SH-SY5Y (cell line): ENCODE data around the gene QRFP.

Source experiments
- GATA2 ChIP-seq: IDR thresholded peaks from 2 replicates; pipeline ENCODE4 v1.6.1; 2011; ENCODE audit warnings: mild to moderate bottlenecking, low read depth, low read length
- GATA3 ChIP-seq: IDR thresholded peaks from 2 replicates; pipeline ENCODE4 v1.6.1; 2011; ENCODE audit warnings: low read depth, mild to moderate bottlenecking, low read length, moderate library complexity

Gene QRFP

DNA sequence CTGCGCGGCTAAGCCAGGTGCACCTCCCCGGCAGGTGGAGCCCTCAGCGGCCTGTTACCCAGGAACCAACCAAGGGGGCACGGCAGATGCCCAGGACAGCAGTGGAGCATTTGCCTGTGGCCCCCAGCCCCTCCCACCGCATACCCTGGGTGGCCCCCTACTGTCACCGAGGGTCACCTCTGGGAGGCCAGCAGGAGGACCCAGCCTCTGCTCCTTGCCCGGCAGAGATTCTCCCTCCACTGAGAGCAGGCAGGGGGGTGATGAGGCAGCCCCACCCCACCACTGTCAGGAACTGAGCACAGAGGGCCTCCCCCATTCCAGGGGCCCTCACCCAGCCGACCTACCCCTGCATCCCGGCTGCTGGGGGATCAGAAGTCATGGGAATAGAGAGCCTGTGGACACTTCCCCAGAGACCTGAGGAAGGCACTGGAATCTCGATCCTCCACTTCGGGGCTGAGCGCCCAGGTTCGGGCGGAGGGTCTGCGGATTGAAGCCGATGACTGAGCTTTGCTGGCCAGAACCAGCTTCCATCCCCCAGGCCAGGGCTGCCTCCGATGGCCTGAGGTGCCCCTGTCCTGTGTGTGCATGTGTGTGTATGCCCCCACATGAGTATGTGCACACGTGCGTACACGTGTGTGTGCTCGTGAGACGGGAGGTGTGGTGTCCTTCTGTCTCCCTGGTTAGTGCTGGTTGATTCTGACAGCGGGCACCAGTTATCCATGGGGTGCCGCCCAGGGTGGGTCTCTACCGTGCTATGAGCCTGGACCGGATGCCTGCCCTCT, at the start of gene QRFP:
QRFP (minus strand) TSS at position 580 of the 782 bp plus-strand sequence. CDS start 2,974 bp downstream, outside the sequence.
- no peak for TF ChIP-seq GATA2
- TF ChIP-seq GATA3 = no peak

DNA sequence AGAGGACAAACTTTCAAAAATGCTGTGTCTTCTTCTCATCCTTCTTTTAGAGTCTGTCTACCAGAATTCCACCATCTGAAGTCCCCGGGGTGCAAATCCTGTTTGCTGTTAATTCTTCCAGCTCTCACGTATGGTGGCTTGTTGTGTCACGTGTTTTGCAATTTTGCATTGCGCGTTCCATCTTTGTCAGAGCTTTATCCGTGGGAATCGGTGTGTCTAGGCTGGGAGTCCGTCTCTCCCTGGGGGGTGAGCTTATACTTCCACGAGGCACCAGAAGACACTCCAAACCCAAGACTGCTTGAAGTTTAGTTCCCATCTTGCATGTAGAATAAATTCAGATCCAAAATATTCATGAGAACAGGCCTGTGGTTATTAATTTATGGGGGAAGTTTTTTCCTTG, 48.6 kb upstream of the QRFP start:
- TF ChIP-seq GATA3 = no peak
- TF ChIP-seq GATA2 = no peak

GRCh38 chr9:130944510-130945058, 48.0 kb upstream of the QRFP start:
- TF ChIP-seq GATA3 = no peak

GRCh38 chr9:130943777-130944176, 47.2 kb upstream of the QRFP start:
- no peak for TF ChIP-seq GATA3
- no peak for TF ChIP-seq GATA2

- TF ChIP-seq GATA2 (no peak), GATA3 (no peak)
These were observed 46.6 kb upstream of the QRFP start for GRCh38 chr9:130943221-130943620.

GRCh38 chr9:130942679-130943078, 46.1 kb upstream of the QRFP start:
- no peak for TF ChIP-seq GATA3
- TF ChIP-seq GATA2 = no peak

GRCh38 chr9:130942084-130942483, 45.5 kb upstream of the QRFP start:
- TF ChIP-seq GATA2 (no peak), GATA3 (no peak)

GRCh38 chr9:130940693-130941576, 44.3 kb upstream of the QRFP start:
- TF ChIP-seq GATA3 = no peak
- TF ChIP-seq GATA2 = no peak

DNA sequence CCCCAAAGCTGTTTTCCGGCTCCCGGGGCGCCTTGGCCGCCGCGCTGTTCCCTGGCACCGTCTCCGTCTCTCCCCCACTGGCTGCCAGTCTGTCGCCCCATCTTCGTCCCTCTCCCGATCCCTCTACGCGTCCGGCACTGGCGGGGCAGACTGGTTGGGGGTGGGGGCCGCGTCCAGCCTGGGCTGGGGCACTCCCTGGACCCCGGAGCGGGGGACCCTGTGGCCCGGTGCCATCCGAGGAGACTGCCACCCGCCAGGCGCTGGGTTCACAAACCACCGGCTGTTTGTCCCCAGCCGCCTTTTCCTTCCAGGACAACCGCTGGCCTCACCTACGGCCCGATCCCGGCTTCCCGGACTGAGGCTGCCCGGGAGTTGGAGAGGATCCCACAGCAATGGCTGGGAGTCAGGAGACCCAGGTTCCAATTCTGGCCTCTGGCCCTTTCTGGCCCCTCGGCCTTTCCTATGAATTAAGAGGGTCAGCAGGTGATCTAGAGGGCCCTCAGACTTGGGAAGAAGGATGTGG, 43.5 kb upstream of the QRFP start:
- TF ChIP-seq GATA2 = no peak
- TF ChIP-seq GATA3 = no peak

DNA sequence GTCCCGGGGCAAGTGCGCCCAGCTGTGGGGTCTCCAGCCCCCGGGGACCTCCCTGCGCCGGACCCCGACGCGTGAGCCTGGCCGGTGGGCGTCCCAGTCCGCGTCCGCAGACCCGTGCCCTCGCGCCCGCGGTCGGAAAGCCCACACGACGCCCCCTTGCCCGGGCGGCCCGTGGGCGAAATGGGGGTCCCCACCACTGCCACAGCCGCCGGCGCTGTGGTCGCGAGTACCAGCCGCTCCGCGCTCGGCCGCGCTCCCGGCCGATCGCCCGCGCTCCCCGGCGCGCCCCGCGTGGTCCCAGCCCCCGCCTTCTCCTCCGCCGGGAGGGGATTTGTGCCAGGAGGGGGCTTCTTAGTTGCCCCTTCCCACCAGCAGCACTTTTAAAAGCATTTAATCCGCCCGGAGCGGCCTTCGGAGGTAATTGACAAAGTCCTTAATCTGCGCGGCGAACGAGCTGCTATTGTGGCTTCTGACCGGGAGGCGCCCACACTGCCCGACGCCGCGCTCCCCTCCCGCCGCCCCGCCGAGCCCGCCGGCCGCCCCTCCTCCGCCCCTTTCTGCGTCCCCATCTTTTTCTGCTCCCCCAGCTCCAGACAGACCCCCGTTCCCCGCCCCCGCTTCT, 42.9 kb upstream of the QRFP start:
- TF ChIP-seq GATA2 = no peak
- TF ChIP-seq GATA3 = no peak

DNA sequence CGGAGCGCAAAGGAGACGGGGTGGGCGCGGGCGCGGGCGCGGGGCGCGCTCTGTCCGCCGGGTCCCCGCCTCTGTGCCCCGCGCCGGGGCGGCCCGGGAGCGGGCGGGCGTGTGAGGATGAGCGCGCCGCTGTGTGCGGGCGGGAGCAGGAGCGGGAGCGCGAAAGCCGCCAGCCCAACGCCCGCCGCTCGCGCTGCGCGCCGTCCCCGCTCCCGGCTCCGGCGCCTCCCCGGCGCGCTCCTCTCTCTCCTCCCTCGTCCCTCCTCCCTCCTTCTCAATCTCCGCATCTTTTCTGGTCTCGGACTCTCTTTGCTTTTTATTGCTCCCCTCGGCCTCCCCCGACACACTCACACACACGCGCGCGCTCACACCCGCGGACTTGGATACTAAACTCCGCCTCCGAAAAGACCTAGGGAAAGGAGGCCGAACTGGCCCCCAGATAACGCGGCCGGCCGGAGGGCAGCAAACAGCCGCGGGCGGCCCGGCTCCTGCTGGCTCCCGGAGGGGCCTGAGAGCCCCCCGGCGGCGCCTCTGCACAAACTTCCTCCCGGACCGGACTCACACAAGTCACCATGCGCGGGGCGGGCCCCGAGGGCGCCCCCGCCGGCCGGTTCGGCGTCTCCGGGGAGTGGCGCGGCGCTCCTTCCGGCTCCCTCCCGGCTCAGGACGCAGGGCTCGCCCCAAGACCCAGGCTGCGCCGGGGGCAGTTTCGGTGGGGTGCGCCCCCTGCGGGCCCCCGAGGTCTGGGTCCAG, 42.2 kb upstream of the QRFP start, which contains the start of gene FIBCD1:
FIBCD1 (minus strand) TSS at position 596 of the 753 bp plus-strand sequence. CDS start 640 bp downstream, outside the sequence.
- no peak for TF ChIP-seq GATA2
- TF ChIP-seq GATA3 = no peak

DNA sequence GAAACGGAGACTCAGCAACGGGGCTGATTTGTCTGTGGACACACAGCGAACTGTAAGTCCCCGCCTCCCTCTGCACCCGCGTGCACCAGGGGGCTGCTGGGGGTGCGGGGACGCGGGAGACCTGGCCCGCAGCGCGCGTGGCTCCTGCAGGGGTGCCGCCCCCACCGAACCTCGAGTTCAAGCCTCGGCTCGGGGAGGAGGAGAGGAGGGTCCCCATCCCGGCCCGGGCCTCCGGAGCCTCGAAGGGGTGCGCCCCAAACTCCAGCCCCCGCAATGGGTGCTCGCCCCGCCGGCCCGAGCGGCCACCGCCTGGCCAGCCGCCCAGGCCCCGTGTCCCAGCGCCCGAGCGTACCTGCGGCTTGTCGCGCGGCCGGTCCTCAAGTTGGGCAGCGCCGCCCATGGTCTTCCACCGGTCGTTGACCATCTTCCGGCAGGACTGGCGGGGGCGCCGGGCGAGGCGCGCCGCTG, 41.6 kb upstream of the QRFP start:
- no peak for TF ChIP-seq GATA3
- TF ChIP-seq GATA2 = no peak
